Gastrocnemius medialis (tissue), 4 donors: Measurements from ENCODE around the gene PCDHB10. TPM values are rescaled to one million over a fixed set of nuclear protein-coding genes. Genes with fewer than 3 reads are reported as not detected.
"Not testable (repeated sequence)": the region's sequence is repeated elsewhere in the genome, so short reads cannot be mapped to it uniquely, and the experiment has no call there.

Experiments
- ATAC-seq, 2 donors: fragments of 150-250 bp; one replicate each; pipeline ENCODE4 v1.9.1; 2016
- DNase-seq, 2 donors: peaks; one replicate each; pipeline ENCODE4 v3.0.0-alpha.2; 2019
- H3K27ac ChIP-seq, 4 donors: fragments of 200-600 bp; sonication (generic); 1 replicate in 1 of 4; 2 replicates in 3 of 4; pipeline ENCODE4 v1.5.1; 2016 to 2018; ENCODE audit warnings: mild to moderate bottlenecking in 2 of 4, moderate library complexity in 1 of 4
- H3K27me3 ChIP-seq, 3 donors: fragments of 200-600 bp; sonication (generic) in 2 of 3; 1 replicate in 1 of 3; 2 replicates in 2 of 3; pipeline versions ENCODE4 v1.5.1 to v1.6.0; 2016 to 2019; ENCODE audit warnings: mild to moderate bottlenecking in 1 of 3, moderate library complexity in 1 of 3
- H3K36me3 ChIP-seq, 2 donors: fragments of 200-600 bp; sonication (generic) in 1 of 2; one replicate each; pipeline ENCODE4 v1.5.1; 2017 to 2018
- H3K4me1 ChIP-seq, 2 donors: fragments of 200-600 bp; sonication (generic) in 1 of 2; one replicate each; pipeline ENCODE4 v1.5.1; 2016 to 2017; ENCODE audit warnings: mild to moderate bottlenecking in 2 of 2
- H3K4me3 ChIP-seq, 4 donors: fragments of 200-600 bp; sonication (generic) in 3 of 4; 1 replicate in 1 of 4; 2 replicates in 3 of 4; pipeline ENCODE4 v1.5.1; 2016 to 2019; ENCODE audit warnings: mild to moderate bottlenecking in 2 of 4
- H3K9me3 ChIP-seq, 3 donors: fragments of 200-600 bp; sonication (generic) in 2 of 3; 1 replicate in 1 of 3; 2 replicates in 2 of 3; pipeline ENCODE4 v1.5.1; 2016 to 2019
- CTCF ChIP-seq, 5 experiments: fragments of 450-650 bp in 3 of 5; fragments of 200-600 bp in 2 of 5; sonication (generic) in 2 of 5; IDR thresholded peaks in 4 of 5; conservative IDR thresholded peaks in 1 of 5; 1 replicate in 4 of 5; 2 replicates in 1 of 5; pipeline ENCODE4 v1.5.1; 2016 to 2019; ENCODE audit warnings: antibody characterized with exemption in 5 of 5, mild to moderate bottlenecking in 3 of 5, moderate library complexity in 3 of 5
- POLR2A ChIP-seq, 2 donors: fragments of 450-650 bp; IDR thresholded peaks; one replicate each; pipeline ENCODE4 v1.6.1; 2017; ENCODE audit warnings: antibody characterized with exemption in 2 of 2, mild to moderate bottlenecking in 2 of 2, moderate library complexity in 2 of 2
- in situ Hi-C, 4 donors: fragments of 200-750 bp; cut with MboI; loops; one replicate each; pipeline versions ENCODE4 v1.15.0 to v1.8.0; 2017; ENCODE audit warnings: low sequenced_read_pairs in 4 of 4
- intact Hi-C: fragments of 100-400 bp; cut with DNase I; formaldehyde crosslinking; loops from one replicate; pipeline ENCODE4 v1.15.1; 2023; ENCODE audit warnings: low total_unique reads
- total RNA-seq, 4 donors: library from RNA; depleted of rRNA; stranded (reverse); fragments of >200 nt; gene quantifications; one replicate each; pipeline versions ENCODE4 v1.1.0 to v1.2.3, GENCODE V29; 2016

Gene PCDHB10
- total RNA-seq, 4 donors from 2014 or later = 0.23 to 0.61 (median 0.54) TPM

GRCh38 chr5:141175933-141176332, 16.2 kb upstream of the PCDHB10 start:
- Histone ChIP-seq H3K4me3 (no peak overlapping the region), H3K36me3 (no peaks in the 10 kb centered on the region), H3K9me3 (peaks cover 0 to 22% (median 13%) of the 10 kb centered on the region in 3 donors), H3K27ac (no peak overlapping the region), H3K4me1 (no peaks in the 10 kb centered on the region), H3K27me3 (peaks cover 5 to 50% (median 25%) of the 10 kb centered on the region in 3 donors)
- TF ChIP-seq CTCF (IDR thresholded peaks at IDR 0.05 in 4 of 5, conservative IDR thresholded peaks at IDR 0.05 in 1 of 5) = no peak
- no peak for TF ChIP-seq POLR2A (IDR thresholded peaks at IDR 0.05)
- in situ Hi-C loops (no loop called here), intact Hi-C loops (no loop called here)
- DNase-seq (no peak), ATAC-seq (no peak)

- H3K36me3 ChIP-seq, ATAC-seq, in situ Hi-C loops, H3K4me3 ChIP-seq, H3K4me1 ChIP-seq, DNase-seq, intact Hi-C loops, H3K27ac ChIP-seq: not testable (repeated sequence)
- H3K27me3 ChIP-seq = peaks cover 5 to 50% (median 25%) of the 10 kb centered on the region in 3 donors
- H3K9me3 ChIP-seq = peaks cover 0 to 22% (median 13%) of the 10 kb centered on the region in 3 donors
Observed at GRCh38 chr5:141177577-141178191, 14.5 kb upstream of the PCDHB10 start, which contains the start of gene PCDHB8. Gene PCDHB8 (plus strand): TSS chr5:141177790. CDS start chr5:141178035, 245 bp downstream.

- H3K4me1 ChIP-seq, DNase-seq, H3K36me3 ChIP-seq, ATAC-seq, H3K27ac ChIP-seq, H3K4me3 ChIP-seq, intact Hi-C loops, in situ Hi-C loops: not testable (repeated sequence)
- H3K27me3 ChIP-seq = peaks cover 5 to 50% (median 25%) of the 10 kb centered on the region in 3 donors
- H3K9me3 ChIP-seq = peaks cover 0 to 18% (median 17%) of the 10 kb centered on the region in 3 donors
Observed at GRCh38 chr5:141179371-141179770, 12.8 kb upstream of the PCDHB10 start.

GRCh38 chr5:141179876-141180275, 12.3 kb upstream of the PCDHB10 start:
- intact Hi-C loops, in situ Hi-C loops, H3K27ac ChIP-seq, H3K4me1 ChIP-seq, H3K36me3 ChIP-seq, DNase-seq, H3K4me3 ChIP-seq, ATAC-seq: not testable (repeated sequence)
- Histone ChIP-seq H3K27me3 (peaks cover 2 to 50% (median 27%) of the 10 kb centered on the region in 3 donors), H3K9me3 (peaks cover 0 to 17% (median 15%) of the 10 kb centered on the region in 3 donors)

GRCh38 chr5:141180313-141180712, 11.8 kb upstream of the PCDHB10 start:
- H3K27me3 ChIP-seq = peaks cover 0 to 48% (median 26%) of the 10 kb centered on the region in 3 donors
- intact Hi-C loops = no loop called here
- no peak for DNase-seq

More at GRCh38 chr5:141180313-141180712, 11.8 kb upstream of the PCDHB10 start:
- Histone ChIP-seq H3K4me1 (no peaks in the 10 kb centered on the region), H3K27ac (no peak overlapping the region), H3K9me3 (peaks cover 0 to 17% (median 11%) of the 10 kb centered on the region in 3 donors), H3K4me3 (no peak overlapping the region), H3K36me3 (no peaks in the 10 kb centered on the region)
- no peak for ATAC-seq
- in situ Hi-C loops = no loop called here
- no peak for TF ChIP-seq POLR2A (IDR thresholded peaks at IDR 0.05)
- TF ChIP-seq CTCF (IDR thresholded peaks at IDR 0.05 in 4 of 5, conservative IDR thresholded peaks at IDR 0.05 in 1 of 5) = no peak
